Measurements from ENCODE around the gene LCA5L.
A peak's percentile ranks its signal among the peaks of the same experiment; 100 is the strongest.
"Not testable (repeated sequence)": the region's sequence is repeated elsewhere in the genome, so short reads cannot be mapped to it uniquely, and the experiment has no call there.

Gene LCA5L

GRCh38 chr21:39384674-39385298 lies 60.8 kb downstream of the LCA5L start:
- no peak for TF ChIP-seq CTCF (IDR thresholded peaks at IDR 0.05; ENCODE audit: unreplicated experiment in 3 of 3)
- H3K9me3 Mint-ChIP-seq: no peaks in the 10 kb centered on the region
- H3K27me3 Mint-ChIP-seq (ENCODE audit: low read depth): no peaks in the 10 kb centered on the region
- H3K27ac Mint-ChIP-seq: no peak overlapping the region
- H3K4me3 Mint-ChIP-seq: peak overlapping the region in 2 of 3 experiments; percentile 38 to 42
- peaks cover 34% of the 10 kb centered on the region for H3K4me1 Mint-ChIP-seq
- H3K36me3 Mint-ChIP-seq (ENCODE audit: low read depth): peaks cover 10% of the 10 kb centered on the region

- Mint-ChIP-seq H3K4me1 (peaks cover 14% of the 10 kb centered on the region), H3K4me3 (peak overlapping the region; percentile 70 to 82 (median 72)), H3K27ac (peak overlapping the region in 2 of 3 experiments; percentile 2 to 12)
- not testable (repeated sequence) for H3K9me3 Mint-ChIP-seq; H3K36me3 Mint-ChIP-seq (ENCODE audit: low read depth); H3K27me3 Mint-ChIP-seq (ENCODE audit: low read depth)
Measured at GRCh38 chr21:39382096-39382495, 63.5 kb downstream of the LCA5L start.

- Mint-ChIP-seq H3K4me1 (peaks cover 12% of the 10 kb centered on the region), H3K27me3 (ENCODE audit: low read depth) (no peaks in the 10 kb centered on the region), H3K36me3 (ENCODE audit: low read depth) (peaks cover 8% of the 10 kb centered on the region), H3K27ac (peak overlapping the region; percentile 74 to 96 (median 86)), H3K9me3 (no peaks in the 10 kb centered on the region), H3K4me3 (peak overlapping the region; percentile 94 to 97 (median 95))
- TF ChIP-seq CTCF (IDR thresholded peaks at IDR 0.05; ENCODE audit: unreplicated experiment in 3 of 3): no peak
Measured at GRCh38 chr21:39381009-39381408, 64.6 kb downstream of the LCA5L start.

GRCh38 chr21:39379986-39380891 lies 65.3 kb downstream of the LCA5L start:
- Mint-ChIP-seq H3K9me3 (no peaks in the 10 kb centered on the region), H3K36me3 (ENCODE audit: low read depth) (peaks cover 8% of the 10 kb centered on the region), H3K27me3 (ENCODE audit: low read depth) (no peaks in the 10 kb centered on the region), H3K27ac (peak overlapping the region; percentile 74 to 96 (median 86)), H3K4me1 (peaks cover 12% of the 10 kb centered on the region), H3K4me3 (peak overlapping the region; percentile 94 to 97 (median 95))
- TF ChIP-seq CTCF (IDR thresholded peaks at IDR 0.05; ENCODE audit: unreplicated experiment in 3 of 3): no peak

GRCh38 chr21:39377444-39378050 lies 68.0 kb downstream of the LCA5L start:
- H3K4me1 Mint-ChIP-seq: peaks cover 11% of the 10 kb centered on the region
- no peak overlapping the region for H3K27ac Mint-ChIP-seq
- peaks cover 6% of the 10 kb centered on the region for H3K27me3 Mint-ChIP-seq (ENCODE audit: low read depth)
- peaks cover 4% of the 10 kb centered on the region for H3K36me3 Mint-ChIP-seq (ENCODE audit: low read depth)
- no peak for TF ChIP-seq CTCF (IDR thresholded peaks at IDR 0.05; ENCODE audit: unreplicated experiment in 3 of 3)
- no peaks in the 10 kb centered on the region for H3K9me3 Mint-ChIP-seq
- peak overlapping the region; percentile 27 to 59 (median 28) for H3K4me3 Mint-ChIP-seq

- Mint-ChIP-seq H3K36me3 (ENCODE audit: low read depth) (no peaks in the 10 kb centered on the region), H3K27ac (no peak overlapping the region), H3K9me3 (no peaks in the 10 kb centered on the region), H3K27me3 (ENCODE audit: low read depth) (peaks cover 6% of the 10 kb centered on the region), H3K4me1 (no peaks in the 10 kb centered on the region), H3K4me3 (no peak overlapping the region)
- TF ChIP-seq CTCF (IDR thresholded peaks at IDR 0.05; ENCODE audit: unreplicated experiment in 3 of 3): no peak
Measured at GRCh38 chr21:39375446-39375845, 70.1 kb downstream of the LCA5L start.
